GOT3 (cell line): ENCODE data around the gene CHST15.
"Not testable (repeated sequence)": the region's sequence is repeated elsewhere in the genome, so short reads cannot be mapped to it uniquely, and the experiment has no call there.

ENCODE experiments used
- DNase-seq: peaks from one replicate; lab custom pipeline; 2025; ENCODE audit warnings: mixed read lengths; lab: John Stamatoyannopoulos, UW

Gene CHST15

GRCh38 chr10:124124123-124124768, 30.8 kb upstream of the CHST15 start:
- no peak for DNase-seq

- DNase-seq, result no peak
Measured at GRCh38 chr10:124123156-124123555, 29.8 kb upstream of the CHST15 start.

GRCh38 chr10:124122211-124122610, 28.8 kb upstream of the CHST15 start:
- no peak for DNase-seq

GRCh38 chr10:124120410-124121061, 27.1 kb upstream of the CHST15 start:
- DNase-seq, result no peak

GRCh38 chr10:124119946-124120345, 26.5 kb upstream of the CHST15 start:
- DNase-seq, result no peak

- DNase-seq, result no peak
Measured at GRCh38 chr10:124119216-124119615, 25.8 kb upstream of the CHST15 start.

- no peak for DNase-seq
Measured at GRCh38 chr10:124117833-124118232, 24.4 kb upstream of the CHST15 start.

- DNase-seq, result no peak
Measured at GRCh38 chr10:124117511-124117785, 24.1 kb upstream of the CHST15 start.

GRCh38 chr10:124116771-124117510, 23.5 kb upstream of the CHST15 start:
- no peak for DNase-seq

- no peak for DNase-seq
Measured at GRCh38 chr10:124114696-124115095, 21.3 kb upstream of the CHST15 start.

- no peak for DNase-seq
Measured at GRCh38 chr10:124112891-124113580, 19.6 kb upstream of the CHST15 start.

- no peak for DNase-seq
Measured at GRCh38 chr10:124110882-124111281, 17.5 kb upstream of the CHST15 start.

- no peak for DNase-seq
Measured at GRCh38 chr10:124109261-124109660, 15.9 kb upstream of the CHST15 start.

- DNase-seq, result no peak
Measured at GRCh38 chr10:124107072-124107471, 13.7 kb upstream of the CHST15 start.

- DNase-seq, result no peak
Measured at GRCh38 chr10:124106241-124106879, 13.0 kb upstream of the CHST15 start.

GRCh38 chr10:124105594-124105993, 12.2 kb upstream of the CHST15 start:
- no peak for DNase-seq

GRCh38 chr10:124105045-124105444, 11.6 kb upstream of the CHST15 start:
- DNase-seq, result no peak

GRCh38 chr10:124104011-124104627, 10.7 kb upstream of the CHST15 start:
- DNase-seq, result no peak

GRCh38 chr10:124101351-124101750, 8.0 kb upstream of the CHST15 start:
- DNase-seq, result no peak

- not testable (repeated sequence) for DNase-seq
Measured at GRCh38 chr10:124100651-124101050, 7.3 kb upstream of the CHST15 start.

GRCh38 chr10:124100124-124100523, 6.7 kb upstream of the CHST15 start:
- DNase-seq, result no peak

- DNase-seq, result no peak
Measured at GRCh38 chr10:124099604-124100003, 6.2 kb upstream of the CHST15 start.
